IMR-90 (cell line): Measurements from ENCODE around the gene HLA-B. TPM values are rescaled to one million over a fixed set of nuclear protein-coding genes. Genes with fewer than 3 reads are reported as not detected.

Experiments used
- ATAC-seq: fragments of 200-7000 bp; cut with Tn5 transposase; 2 replicates; pipeline ENCODE4 v1.9.1; 2020; ENCODE audit warnings: low read depth, mild to moderate bottlenecking, moderate library complexity
- BruUV-seq: library from RNA; stranded (reverse); fragments of 400-500 nt; replicated peaks from 2 replicates; lab custom pipeline; 2021; lab: Mats Ljungman, UMichigan
- CTCF ChIA-PET: fragments of 300-600 bp; formaldehyde crosslinking; extraction: SDS; loops from one replicate; lab custom pipeline; 2021; ENCODE audit warnings: antibody characterized with exemption; lab: Yijun Ruan, JAX
- POLR2A ChIA-PET: fragments of 300-600 bp; sonication (Branson Sonifier 250); formaldehyde crosslinking; loops from one replicate; lab custom pipeline; 2022; ENCODE audit warnings: antibody characterized with exemption; ENCODE audit not compliant: unreplicated experiment; lab: Charles Lee
- DNase-seq: peaks from one replicate; pipeline ENCODE4 v3.0.0; 2013
- H2AFZ ChIP-seq: replicated peaks from 2 replicates; pipeline ENCODE3; 2013; ENCODE audit warnings: low read length, mild to moderate bottlenecking; ENCODE audit not compliant: poor library complexity
- H2AK5ac ChIP-seq: 2 replicates; pipeline ENCODE4 v1.6.1; 2013; ENCODE audit warnings: low read depth, low read length, inconsistent platforms
- H2AK9ac ChIP-seq: replicated peaks from 2 replicates; pipeline ENCODE3; 2013; ENCODE audit warnings: mild to moderate bottlenecking, low read depth, low read length, moderate library complexity; ENCODE audit not compliant: poor library complexity
- H2BK120ac ChIP-seq: 2 replicates; pipeline ENCODE4 v1.6.1; 2013; ENCODE audit warnings: low read depth, low read length, inconsistent platforms
- H2BK15ac ChIP-seq: 3 replicates; pipeline ENCODE4 v1.6.1; 2013; ENCODE audit warnings: low read depth, low read length, inconsistent platforms
- H2BK20ac ChIP-seq: 2 replicates; pipeline ENCODE4 v1.6.1; 2013; ENCODE audit warnings: low read depth, mild to moderate bottlenecking, inconsistent platforms, low read length, moderate library complexity
- H2BK5ac ChIP-seq: 2 replicates; pipeline ENCODE4 v1.6.1; 2013; ENCODE audit warnings: mild to moderate bottlenecking, low read depth, low read length, inconsistent platforms; ENCODE audit not compliant: poor library complexity, severe bottlenecking
- H3K14ac ChIP-seq: replicated peaks from 2 replicates; pipeline ENCODE4 v1.6.1; 2013; ENCODE audit warnings: low read depth, low read length, inconsistent platforms
- H3K18ac ChIP-seq: 2 replicates; pipeline ENCODE4 v1.6.1; 2013; ENCODE audit warnings: low read depth, low read length, control low read depth
- H3K23ac ChIP-seq: 2 replicates; pipeline ENCODE4 v1.6.1; 2013; ENCODE audit warnings: low read depth, low read length, inconsistent platforms
- H3K27ac ChIP-seq: 2 replicates; pipeline ENCODE4 v1.5.1; 2013; ENCODE audit warnings: mild to moderate bottlenecking, control low read depth, low read length; ENCODE audit not compliant: insufficient read depth
- H3K27me3 ChIP-seq: 2 replicates; pipeline ENCODE4 v1.6.1; 2013; ENCODE audit warnings: low read length; ENCODE audit not compliant: control insufficient read depth, insufficient read depth
- H3K36me3 ChIP-seq: 2 replicates; pipeline ENCODE4 v1.6.1; 2013; ENCODE audit warnings: low read length, mixed read lengths; ENCODE audit not compliant: control insufficient read depth, insufficient read depth
- H3K4ac ChIP-seq: 2 replicates; pipeline ENCODE4 v1.6.1; 2013; ENCODE audit warnings: low read depth, low read length, inconsistent platforms
- H3K4me1 ChIP-seq: 2 replicates; pipeline ENCODE4 v1.6.1; 2013; ENCODE audit warnings: low read length, mixed read lengths; ENCODE audit not compliant: control insufficient read depth, insufficient read depth
- H3K4me2 ChIP-seq: 2 replicates; pipeline ENCODE4 v1.6.1; 2013; ENCODE audit warnings: low read depth, mild to moderate bottlenecking, control low read depth, low read length, moderate library complexity
- H3K4me3 ChIP-seq: 2 replicates; pipeline ENCODE4 v1.5.1; 2013; ENCODE audit warnings: low read depth, mild to moderate bottlenecking, control low read depth, low read length, moderate library complexity; ENCODE audit not compliant: insufficient read depth
- H3K56ac ChIP-seq: 2 replicates; pipeline ENCODE4 v1.6.1; 2013; ENCODE audit warnings: low read length, inconsistent platforms; ENCODE audit not compliant: insufficient read depth; ENCODE audit errors: extremely low read depth
- H3K79me1 ChIP-seq, 2 experiments: 2 replicates each; pipeline ENCODE4 v1.6.1; 2013; ENCODE audit warnings: low read length in 2 of 2, inconsistent platforms in 1 of 2, low read depth in 1 of 2
- H3K9ac ChIP-seq: 2 replicates; pipeline ENCODE4 v1.6.1; 2013; ENCODE audit warnings: low read depth, low read length, control low read depth
- H3K9me1 ChIP-seq: 2 replicates; pipeline ENCODE4 v1.6.1; 2013; ENCODE audit warnings: low read length, inconsistent platforms; ENCODE audit not compliant: insufficient read depth
- H3K9me3 ChIP-seq: 2 replicates; pipeline ENCODE4 v1.6.1; 2013; ENCODE audit warnings: low read length; ENCODE audit not compliant: control insufficient read depth, insufficient read depth
- H4K20me1 ChIP-seq: 2 replicates; pipeline ENCODE4 v1.6.1; 2013; ENCODE audit warnings: low read length, inconsistent platforms; ENCODE audit not compliant: insufficient read depth
- H4K5ac ChIP-seq: 2 replicates; pipeline ENCODE4 v1.6.1; 2013; ENCODE audit warnings: mild to moderate bottlenecking, low read depth, low read length, control low read depth
- H4K8ac ChIP-seq, 2 experiments: 2 replicates each; pipeline ENCODE4 v1.6.1; 2013; ENCODE audit warnings: low read depth in 2 of 2, low read length in 2 of 2, control low read depth in 1 of 2, inconsistent platforms in 1 of 2
- H4K91ac ChIP-seq: 2 replicates; pipeline ENCODE4 v1.6.1; 2013; ENCODE audit warnings: low read depth, low read length, inconsistent platforms; ENCODE audit not compliant: insufficient read depth
- CHD1 ChIP-seq: IDR thresholded peaks from 2 replicates; pipeline ENCODE4 v1.6.1; 2012; ENCODE audit warnings: low read depth, low read length, improper control_type of control experiment
- FOS ChIP-seq: fragments of 150-350 bp; IDR thresholded peaks from 2 replicates; pipeline ENCODE4 v1.6.1; 2016; ENCODE audit warnings: low read depth, low read length
- MAFK ChIP-seq: IDR thresholded peaks from 2 replicates; pipeline ENCODE4 v1.6.1; 2012; ENCODE audit warnings: low read depth, low read length, improper control_type of control experiment
- MXI1 ChIP-seq: IDR thresholded peaks from 2 replicates; pipeline ENCODE4 v1.6.1; 2012; ENCODE audit warnings: low read depth, mild to moderate bottlenecking, low read length, moderate library complexity, borderline replicate concordance
- NFE2L2 ChIP-seq: fragments of 150-350 bp; IDR thresholded peaks from 2 replicates; pipeline ENCODE4 v1.6.1; 2016; ENCODE audit warnings: low read depth, mild to moderate bottlenecking, low read length
- POLR2A ChIP-seq: IDR thresholded peaks from 2 replicates; pipeline ENCODE4 v1.6.1; 2012; ENCODE audit warnings: mild to moderate bottlenecking, low read depth, low read length
- RAD21 ChIP-seq: IDR thresholded peaks from 2 replicates; pipeline ENCODE4 v1.6.1; 2012; ENCODE audit warnings: low read length, improper control_type of control experiment
- RCOR1 ChIP-seq: IDR thresholded peaks from 2 replicates; pipeline ENCODE4 v1.6.1; 2012; ENCODE audit warnings: mild to moderate bottlenecking, low read length, improper control_type of control experiment; ENCODE audit not compliant: insufficient replicate concordance
- RFX5 ChIP-seq: IDR thresholded peaks from 2 replicates; pipeline ENCODE4 v1.8.0; 2012; ENCODE audit warnings: low read depth, mild to moderate bottlenecking, low read length, moderate library complexity
- SMC3 ChIP-seq: fragments of 150-350 bp; IDR thresholded peaks from 2 replicates; pipeline ENCODE4 v1.6.1; 2016; ENCODE audit warnings: low read depth, mild to moderate bottlenecking, antibody characterized with exemption, low read length, moderate library complexity
- WGBS, 2 experiments: methylation state at CpG; one replicate each; pipeline versions ENCODE4 v1.1.5 to v1.1.7; 2013; ENCODE audit warnings: missing lambda C conversion rate in 2 of 2; ENCODE audit not compliant: insufficient read length in 1 of 2; ENCODE audit errors: extremely low coverage in 2 of 2; 5-methylcytosine and 5-hydroxymethylcytosine counted together
- dilution Hi-C: fragments of 300-500 bp; cut with HindIII; formaldehyde crosslinking; loops from one replicate; pipeline ENCODE4 v1.14.3; 2018; ENCODE audit warnings: low sequenced_read_pairs; ENCODE audit not compliant: unreplicated experiment
- in situ Hi-C: fragments of 300-500 bp; cut with MboI; formaldehyde crosslinking; loops from 3 replicates; pipeline ENCODE4 v1.14.3; 2019; ENCODE audit warnings: low sequenced_read_pairs, inconsistent platforms, mixed read lengths
- intact Hi-C: fragments of 100-400 bp; cut with micrococcal nuclease; formaldehyde crosslinking; loops from 2 replicates; pipeline ENCODE4 v1.10.0; 2022
- polyA plus RNA-seq, 3 experiments: library from polyadenylated mRNA; depleted of rRNA; stranded (reverse); fragments of >200 nt; gene quantifications; 2 replicates each; pipeline ENCODE4 v1.2.3, GENCODE V29; 2012; ENCODE audit warnings: low replicate concordance in 1 of 3
- total RNA-seq: library from RNA; depleted of rRNA; stranded (reverse); fragments of >200 nt; gene quantifications from 2 replicates; pipeline ENCODE4 v1.2.3, GENCODE V29; 2012

Gene HLA-B
- total and polyA plus RNA-seq, 2 of the 4 experiments (the other 2 are of a cell fraction) = 44.1 to 309 TPM

DNA sequence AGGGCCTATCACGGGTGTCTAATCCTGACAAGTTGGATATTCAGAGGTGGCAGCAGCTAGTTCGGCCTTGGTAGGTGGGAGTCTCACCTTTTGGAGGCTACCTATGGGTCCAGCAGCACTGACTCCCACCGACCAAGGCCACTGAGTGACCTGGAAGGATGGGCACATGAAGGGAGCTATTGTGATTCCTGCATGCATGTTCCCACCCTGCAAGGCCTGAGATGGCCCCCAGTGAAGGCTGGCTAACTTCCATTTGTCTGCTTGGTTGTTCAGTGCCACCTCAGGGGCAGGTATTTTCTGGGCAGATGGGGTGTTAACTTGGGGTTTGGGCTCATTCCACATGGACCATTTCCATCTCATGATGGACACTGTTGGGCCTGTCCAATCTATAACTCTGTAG lies 28.1 kb upstream of the HLA-B start:
- H3K36me3 ChIP-seq = no peaks in the 10 kb centered on the region
- 53% methylated on average over 3 of the region's 3 CpGs; no CpG with 5 or more reads in 1 of the 2 experiments for WGBS, 2 experiments
- H3K4me2 ChIP-seq = no peak overlapping the region
- H4K8ac ChIP-seq = no peak overlapping the region
- H2BK15ac ChIP-seq = no peak overlapping the region
- TF ChIP-seq RCOR1 (no peak), FOS (no peak), NFE2L2 (no peak), MAFK (no peak), RAD21 (no peak), CHD1 (no peak), SMC3 (no peak), POLR2A (no peak), RFX5 (no peak), MXI1 (no peak)
- no TSS peak for BruUV-seq
- H3K4me3 ChIP-seq = no peak overlapping the region
- H3K9ac ChIP-seq = no peak overlapping the region
- H2AFZ ChIP-seq = no peak overlapping the region
- peaks cover 18% of the 10 kb centered on the region for H3K27me3 ChIP-seq
- intact Hi-C loops (no loop called here), in situ Hi-C loops (no loop called here), dilution Hi-C loops (no loop called here)
- ATAC-seq (no peak), DNase-seq (no peak)
- no peaks in the 10 kb centered on the region for H3K9me3 ChIP-seq
- H3K79me1 ChIP-seq = no peaks in the 10 kb centered on the region
- no peaks in the 10 kb centered on the region for H4K20me1 ChIP-seq
- no peak overlapping the region for H3K14ac ChIP-seq
- no peak overlapping the region for H3K56ac ChIP-seq
- ChIA-PET POLR2A (no interaction called here), CTCF (no interaction called here)
- no peak overlapping the region for H4K5ac ChIP-seq
- H2BK120ac ChIP-seq = no peak overlapping the region
- 0 out of 2 replicates have a peak, but pooled peaks cover 3% of the 10 kb centered on the region for H3K9me1 ChIP-seq
- no peak overlapping the region for H4K91ac ChIP-seq
- H3K23ac ChIP-seq = no peak overlapping the region
- no peak overlapping the region for H2BK5ac ChIP-seq
- H2AK9ac ChIP-seq = no peak overlapping the region
- no peak overlapping the region for H2AK5ac ChIP-seq
- H3K4ac ChIP-seq = no peak overlapping the region
- no peak overlapping the region for H3K18ac ChIP-seq
- H2BK20ac ChIP-seq = no peak overlapping the region
- H3K4me1 ChIP-seq = no peaks in the 10 kb centered on the region
- H3K27ac ChIP-seq = no peak overlapping the region
